GM12878 (cell line): ENCODE measurements around the gene ZNF710.

Experiments used
- BACH1 ChIP-seq: fragments of 450-650 bp; IDR thresholded peaks from 2 replicates; pipeline ENCODE4 v1.6.1; 2017; ENCODE audit warnings: mild to moderate bottlenecking, borderline replicate concordance
- CBX5 ChIP-seq: sonication (generic); IDR thresholded peaks from 2 replicates; pipeline ENCODE4 v1.6.1; 2016; ENCODE audit warnings: low read depth, moderate library complexity, mild to moderate bottlenecking, inconsistent platforms
- CHD1 ChIP-seq: IDR thresholded peaks from 2 replicates; pipeline ENCODE4 v1.6.1; 2012; ENCODE audit warnings: low read depth, low read length, improper control_type of control experiment
- EED ChIP-seq: sonication (generic); IDR thresholded peaks from 2 replicates; pipeline ENCODE4 v1.6.1; 2016; ENCODE audit warnings: antibody characterized with exemption, low read depth
- EGR1 ChIP-seq, 2 experiments: IDR thresholded peaks; 1 replicate in 1 of 2; 2 replicates in 1 of 2; pipeline ENCODE4 v1.6.1; 2011 to 2012; ENCODE audit warnings: low read depth in 2 of 2, low read length in 2 of 2, borderline replicate concordance in 1 of 2, mild to moderate bottlenecking in 1 of 2, moderate library complexity in 1 of 2
- EZH2 ChIP-seq: IDR thresholded peaks from 2 replicates; pipeline ENCODE4 v1.6.1; 2012; ENCODE audit warnings: low read depth, mild to moderate bottlenecking, control low read depth, inconsistent platforms, low read length, borderline replicate concordance; ENCODE audit not compliant: control insufficient read depth
- HCFC1 ChIP-seq: fragments of 150-350 bp; IDR thresholded peaks from 2 replicates; pipeline ENCODE4 v1.6.1; 2014; ENCODE audit warnings: low read length
- HDGF ChIP-seq: fragments of 450-650 bp; IDR thresholded peaks from 2 replicates; pipeline ENCODE4 v1.6.1; 2016; ENCODE audit warnings: antibody characterized with exemption
- IKZF1 ChIP-seq: fragments of 450-650 bp; conservative IDR thresholded peaks from 2 replicates; pipeline ENCODE4 v1.6.1; 2017; ENCODE audit warnings: antibody characterized with exemption, mild to moderate bottlenecking
- SRF ChIP-seq, 2 experiments: IDR thresholded peaks; 2 replicates each; pipeline ENCODE4 v1.6.1; 2011; ENCODE audit warnings: low read depth in 2 of 2, low read length in 2 of 2, mild to moderate bottlenecking in 1 of 2, moderate library complexity in 1 of 2
- TF ChIP-seq, protein P1 (sequence below): IDR thresholded peaks from 2 replicates; pipeline ENCODE4 v1.6.1; 2012; ENCODE audit warnings: mild to moderate bottlenecking, low read depth, low read length
- TF ChIP-seq, protein P2 (sequence below), 3 experiments: IDR thresholded peaks in 2 of 3; conservative IDR thresholded peaks in 1 of 3; 2 replicates each; pipeline ENCODE4 v1.5.1; 2011; ENCODE audit warnings: low read depth in 3 of 3, low read length in 3 of 3, mild to moderate bottlenecking in 3 of 3, control low read depth in 2 of 3, moderate library complexity in 2 of 3, inconsistent platforms in 1 of 3, mixed read lengths in 1 of 3; ENCODE audit not compliant: control insufficient read depth in 2 of 3, insufficient read depth in 1 of 3; ENCODE audit errors: extremely low read depth in 1 of 3
- TF ChIP-seq, protein P3 (sequence below): fragments of 450-650 bp; IDR thresholded peaks from 2 replicates; pipeline ENCODE4 v1.6.1; 2018; ENCODE audit warnings: mild to moderate bottlenecking, low read depth, moderate library complexity; ENCODE audit not compliant: partially characterized antibody

DNA sequence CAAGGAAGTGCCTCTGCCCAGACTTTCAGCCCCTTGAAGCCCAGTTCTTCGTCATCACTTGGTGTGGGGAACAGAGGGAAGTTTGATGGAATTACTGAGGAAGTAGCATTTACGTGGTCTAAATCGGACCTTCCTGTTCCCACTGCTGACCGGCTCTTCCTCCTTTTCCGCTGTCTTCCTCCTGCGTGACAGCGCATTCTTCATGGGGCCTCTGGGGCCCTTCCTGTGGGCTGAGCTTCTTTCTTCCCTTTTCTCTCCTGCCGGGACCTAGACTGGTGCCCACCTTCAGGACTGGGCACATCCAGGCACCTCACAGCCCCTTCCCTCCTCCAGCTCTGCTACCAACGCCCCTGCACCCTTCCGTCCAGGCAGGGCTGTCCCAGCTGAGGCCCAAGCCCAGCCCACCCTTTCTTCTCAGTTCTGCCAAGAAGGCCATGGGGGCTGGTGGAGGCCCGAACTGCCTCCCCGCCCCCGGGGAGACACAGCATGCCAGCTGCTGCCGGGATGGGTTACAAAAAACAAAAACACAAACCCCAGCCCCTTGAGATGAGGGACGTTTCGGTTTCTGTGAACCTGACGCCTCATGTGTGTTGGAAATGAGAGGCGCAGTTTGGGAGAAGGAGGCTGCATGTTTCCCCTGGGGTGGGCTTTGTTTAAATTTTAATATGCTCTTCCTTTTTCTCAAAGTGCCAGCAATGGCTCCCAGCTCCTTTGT is 19.1 kb downstream of the ZNF710 start:
- TF ChIP-seq EZH2 (no peak), SRF (IDR thresholded peaks at IDR 0.05; ENCODE audit: low read depth in 2 of 2, low read length in 2 of 2) (no peak), CHD1 (no peak), EGR1 (IDR thresholded peaks at IDR 0.05; ENCODE audit: borderline replicate concordance in 1 of 2, low read depth in 2 of 2, low read length in 2 of 2) (no peak), IKZF1 (no peak), EED (no peak; the same call in 1 of the 2 replicates), CBX5 (no peak), BACH1 (no peak), HDGF (no peak), HCFC1 (no peak)
- TF ChIP-seq, protein P1, sequence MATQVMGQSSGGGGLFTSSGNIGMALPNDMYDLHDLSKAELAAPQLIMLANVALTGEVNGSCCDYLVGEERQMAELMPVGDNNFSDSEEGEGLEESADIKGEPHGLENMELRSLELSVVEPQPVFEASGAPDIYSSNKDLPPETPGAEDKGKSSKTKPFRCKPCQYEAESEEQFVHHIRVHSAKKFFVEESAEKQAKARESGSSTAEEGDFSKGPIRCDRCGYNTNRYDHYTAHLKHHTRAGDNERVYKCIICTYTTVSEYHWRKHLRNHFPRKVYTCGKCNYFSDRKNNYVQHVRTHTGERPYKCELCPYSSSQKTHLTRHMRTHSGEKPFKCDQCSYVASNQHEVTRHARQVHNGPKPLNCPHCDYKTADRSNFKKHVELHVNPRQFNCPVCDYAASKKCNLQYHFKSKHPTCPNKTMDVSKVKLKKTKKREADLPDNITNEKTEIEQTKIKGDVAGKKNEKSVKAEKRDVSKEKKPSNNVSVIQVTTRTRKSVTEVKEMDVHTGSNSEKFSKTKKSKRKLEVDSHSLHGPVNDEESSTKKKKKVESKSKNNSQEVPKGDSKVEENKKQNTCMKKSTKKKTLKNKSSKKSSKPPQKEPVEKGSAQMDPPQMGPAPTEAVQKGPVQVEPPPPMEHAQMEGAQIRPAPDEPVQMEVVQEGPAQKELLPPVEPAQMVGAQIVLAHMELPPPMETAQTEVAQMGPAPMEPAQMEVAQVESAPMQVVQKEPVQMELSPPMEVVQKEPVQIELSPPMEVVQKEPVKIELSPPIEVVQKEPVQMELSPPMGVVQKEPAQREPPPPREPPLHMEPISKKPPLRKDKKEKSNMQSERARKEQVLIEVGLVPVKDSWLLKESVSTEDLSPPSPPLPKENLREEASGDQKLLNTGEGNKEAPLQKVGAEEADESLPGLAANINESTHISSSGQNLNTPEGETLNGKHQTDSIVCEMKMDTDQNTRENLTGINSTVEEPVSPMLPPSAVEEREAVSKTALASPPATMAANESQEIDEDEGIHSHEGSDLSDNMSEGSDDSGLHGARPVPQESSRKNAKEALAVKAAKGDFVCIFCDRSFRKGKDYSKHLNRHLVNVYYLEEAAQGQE, result no peak
- TF ChIP-seq, protein P2, sequence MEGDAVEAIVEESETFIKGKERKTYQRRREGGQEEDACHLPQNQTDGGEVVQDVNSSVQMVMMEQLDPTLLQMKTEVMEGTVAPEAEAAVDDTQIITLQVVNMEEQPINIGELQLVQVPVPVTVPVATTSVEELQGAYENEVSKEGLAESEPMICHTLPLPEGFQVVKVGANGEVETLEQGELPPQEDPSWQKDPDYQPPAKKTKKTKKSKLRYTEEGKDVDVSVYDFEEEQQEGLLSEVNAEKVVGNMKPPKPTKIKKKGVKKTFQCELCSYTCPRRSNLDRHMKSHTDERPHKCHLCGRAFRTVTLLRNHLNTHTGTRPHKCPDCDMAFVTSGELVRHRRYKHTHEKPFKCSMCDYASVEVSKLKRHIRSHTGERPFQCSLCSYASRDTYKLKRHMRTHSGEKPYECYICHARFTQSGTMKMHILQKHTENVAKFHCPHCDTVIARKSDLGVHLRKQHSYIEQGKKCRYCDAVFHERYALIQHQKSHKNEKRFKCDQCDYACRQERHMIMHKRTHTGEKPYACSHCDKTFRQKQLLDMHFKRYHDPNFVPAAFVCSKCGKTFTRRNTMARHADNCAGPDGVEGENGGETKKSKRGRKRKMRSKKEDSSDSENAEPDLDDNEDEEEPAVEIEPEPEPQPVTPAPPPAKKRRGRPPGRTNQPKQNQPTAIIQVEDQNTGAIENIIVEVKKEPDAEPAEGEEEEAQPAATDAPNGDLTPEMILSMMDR (IDR thresholded peaks at IDR 0.05 in 2 of 3, conservative IDR thresholded peaks at IDR 0.05 in 1 of 3; ENCODE audit: control insufficient read depth in 2 of 3, extremely low read depth in 1 of 3, insufficient read depth in 1 of 3, low read depth in 3 of 3, low read length in 3 of 3), result no peak
- TF ChIP-seq, protein P3, sequence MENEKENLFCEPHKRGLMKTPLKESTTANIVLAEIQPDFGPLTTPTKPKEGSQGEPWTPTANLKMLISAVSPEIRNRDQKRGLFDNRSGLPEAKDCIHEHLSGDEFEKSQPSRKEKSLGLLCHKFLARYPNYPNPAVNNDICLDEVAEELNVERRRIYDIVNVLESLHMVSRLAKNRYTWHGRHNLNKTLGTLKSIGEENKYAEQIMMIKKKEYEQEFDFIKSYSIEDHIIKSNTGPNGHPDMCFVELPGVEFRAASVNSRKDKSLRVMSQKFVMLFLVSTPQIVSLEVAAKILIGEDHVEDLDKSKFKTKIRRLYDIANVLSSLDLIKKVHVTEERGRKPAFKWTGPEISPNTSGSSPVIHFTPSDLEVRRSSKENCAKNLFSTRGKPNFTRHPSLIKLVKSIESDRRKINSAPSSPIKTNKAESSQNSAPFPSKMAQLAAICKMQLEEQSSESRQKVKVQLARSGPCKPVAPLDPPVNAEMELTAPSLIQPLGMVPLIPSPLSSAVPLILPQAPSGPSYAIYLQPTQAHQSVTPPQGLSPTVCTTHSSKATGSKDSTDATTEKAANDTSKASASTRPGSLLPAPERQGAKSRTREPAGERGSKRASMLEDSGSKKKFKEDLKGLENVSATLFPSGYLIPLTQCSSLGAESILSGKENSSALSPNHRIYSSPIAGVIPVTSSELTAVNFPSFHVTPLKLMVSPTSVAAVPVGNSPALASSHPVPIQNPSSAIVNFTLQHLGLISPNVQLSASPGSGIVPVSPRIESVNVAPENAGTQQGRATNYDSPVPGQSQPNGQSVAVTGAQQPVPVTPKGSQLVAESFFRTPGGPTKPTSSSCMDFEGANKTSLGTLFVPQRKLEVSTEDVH, result no peak
